NB4 (cell line): ENCODE results near the gene CDKL4.
"Not testable (repeated sequence)": the region's sequence is repeated elsewhere in the genome, so short reads cannot be mapped to it uniquely, and the experiment has no call there.

ENCODE experiments used
- DNase-seq: peaks from one replicate; pipeline ENCODE4 v3.0.0; 2010; ENCODE audit warnings: low read depth
- H3K4me3 ChIP-seq: one replicate; pipeline ENCODE4 v1.5.1; 2011; ENCODE audit warnings: mild to moderate bottlenecking, low read depth, low read length, moderate library complexity
- MYC ChIP-seq: IDR thresholded peaks from 2 replicates; pipeline ENCODE4 v1.6.1; 2011; ENCODE audit warnings: low read depth, low read length
- POLR2A ChIP-seq: IDR thresholded peaks from 2 replicates; pipeline ENCODE4 v1.6.1; 2011; ENCODE audit warnings: mild to moderate bottlenecking; ENCODE audit not compliant: insufficient read length; ENCODE audit errors: extremely low read depth
- TF ChIP-seq, protein P1 (sequence below): IDR thresholded peaks from 2 replicates; pipeline ENCODE4 v1.6.1; 2011; ENCODE audit warnings: low read depth, low read length
- TF ChIP-seq, protein P2 (sequence below): IDR thresholded peaks from one replicate; pipeline ENCODE4 v1.5.1; 2012; ENCODE audit warnings: low read depth, low read length

The CDKL4 gene

DNA sequence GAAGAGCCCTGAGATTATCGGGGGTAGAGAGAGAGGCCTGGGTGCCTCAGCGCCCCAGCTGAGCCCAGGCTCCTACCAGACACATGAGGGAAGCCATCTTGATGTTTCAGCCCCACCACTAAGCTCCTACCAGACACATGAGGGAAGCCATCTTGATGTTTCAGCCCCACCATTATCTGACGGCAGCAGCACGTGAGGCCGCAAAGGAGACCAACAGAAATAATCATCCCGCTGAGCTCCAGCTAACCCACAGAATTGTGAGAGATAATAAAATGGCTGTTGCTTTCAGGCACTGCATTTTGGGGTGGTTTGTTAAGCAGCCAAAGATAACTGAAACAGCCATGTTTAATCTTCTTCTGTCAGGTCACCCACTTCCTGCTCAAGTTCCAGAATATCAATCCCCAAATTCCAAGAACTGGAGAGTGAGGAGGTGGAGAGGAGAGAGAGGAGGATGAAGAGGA lies 93.6 kb downstream of the CDKL4 start:
- TF ChIP-seq, protein P1, sequence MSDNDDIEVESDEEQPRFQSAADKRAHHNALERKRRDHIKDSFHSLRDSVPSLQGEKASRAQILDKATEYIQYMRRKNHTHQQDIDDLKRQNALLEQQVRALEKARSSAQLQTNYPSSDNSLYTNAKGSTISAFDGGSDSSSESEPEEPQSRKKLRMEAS = no peak
- H3K4me3 ChIP-seq = no peak overlapping the region
- no peak for DNase-seq

DNA sequence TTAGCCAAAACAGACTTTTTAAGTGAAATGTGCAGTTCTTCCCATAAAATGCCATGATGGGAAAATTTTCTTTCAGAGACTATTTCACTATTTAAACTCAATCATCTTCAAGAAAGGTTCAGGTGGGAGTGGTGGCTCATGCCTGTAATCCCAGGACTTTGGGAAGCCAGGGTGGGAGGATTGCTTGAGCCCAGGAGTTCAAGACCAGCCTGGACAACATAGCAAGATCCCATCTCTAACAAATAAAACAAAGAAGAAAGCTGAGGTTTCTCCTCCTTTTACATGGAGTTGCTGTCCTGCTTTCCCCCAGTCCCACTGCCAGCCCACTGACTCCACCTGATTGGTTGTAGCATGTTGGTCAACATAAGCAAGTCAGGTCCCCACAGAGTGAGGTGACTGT lies 97.1 kb downstream of the CDKL4 start:
- TF ChIP-seq, protein P2, sequence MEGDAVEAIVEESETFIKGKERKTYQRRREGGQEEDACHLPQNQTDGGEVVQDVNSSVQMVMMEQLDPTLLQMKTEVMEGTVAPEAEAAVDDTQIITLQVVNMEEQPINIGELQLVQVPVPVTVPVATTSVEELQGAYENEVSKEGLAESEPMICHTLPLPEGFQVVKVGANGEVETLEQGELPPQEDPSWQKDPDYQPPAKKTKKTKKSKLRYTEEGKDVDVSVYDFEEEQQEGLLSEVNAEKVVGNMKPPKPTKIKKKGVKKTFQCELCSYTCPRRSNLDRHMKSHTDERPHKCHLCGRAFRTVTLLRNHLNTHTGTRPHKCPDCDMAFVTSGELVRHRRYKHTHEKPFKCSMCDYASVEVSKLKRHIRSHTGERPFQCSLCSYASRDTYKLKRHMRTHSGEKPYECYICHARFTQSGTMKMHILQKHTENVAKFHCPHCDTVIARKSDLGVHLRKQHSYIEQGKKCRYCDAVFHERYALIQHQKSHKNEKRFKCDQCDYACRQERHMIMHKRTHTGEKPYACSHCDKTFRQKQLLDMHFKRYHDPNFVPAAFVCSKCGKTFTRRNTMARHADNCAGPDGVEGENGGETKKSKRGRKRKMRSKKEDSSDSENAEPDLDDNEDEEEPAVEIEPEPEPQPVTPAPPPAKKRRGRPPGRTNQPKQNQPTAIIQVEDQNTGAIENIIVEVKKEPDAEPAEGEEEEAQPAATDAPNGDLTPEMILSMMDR = no peak
- TF ChIP-seq, protein P1 = no peak
- TF ChIP-seq MYC (no peak), POLR2A (no peak)
- no peak for DNase-seq

DNA sequence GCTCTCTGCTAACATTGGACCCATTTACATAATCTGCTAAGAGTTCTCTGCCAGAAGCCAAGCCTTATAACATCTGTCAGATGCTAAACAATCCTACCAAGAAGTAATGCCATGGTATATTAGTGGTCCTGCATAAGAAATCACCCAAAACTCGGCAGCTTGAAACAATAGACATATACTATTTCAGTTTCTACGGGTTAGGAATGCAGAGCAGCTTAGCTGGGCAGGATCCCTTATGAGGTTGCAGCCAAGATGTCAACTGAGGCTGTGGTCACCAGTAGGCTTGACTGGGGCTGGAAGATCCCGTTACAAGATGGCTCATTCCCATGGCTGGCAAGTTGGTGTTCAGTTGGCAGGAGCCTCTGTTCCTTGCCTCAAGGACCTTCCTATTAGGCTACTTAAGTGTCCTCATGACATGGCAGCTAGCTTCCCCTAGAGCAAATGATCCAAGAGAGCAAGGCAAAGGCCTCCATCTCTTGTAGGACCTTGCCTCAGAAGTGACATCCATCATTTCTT lies 97.8 kb downstream of the CDKL4 start:
- TF ChIP-seq POLR2A (no peak), MYC (no peak)
- TF ChIP-seq, protein P1 = no peak
- TF ChIP-seq, protein P2 = no peak
- no peak for DNase-seq
- no peak overlapping the region for H3K4me3 ChIP-seq

More for the DNA sequence above, 97.1 kb downstream of the CDKL4 start:
- no peak overlapping the region for H3K4me3 ChIP-seq

DNA sequence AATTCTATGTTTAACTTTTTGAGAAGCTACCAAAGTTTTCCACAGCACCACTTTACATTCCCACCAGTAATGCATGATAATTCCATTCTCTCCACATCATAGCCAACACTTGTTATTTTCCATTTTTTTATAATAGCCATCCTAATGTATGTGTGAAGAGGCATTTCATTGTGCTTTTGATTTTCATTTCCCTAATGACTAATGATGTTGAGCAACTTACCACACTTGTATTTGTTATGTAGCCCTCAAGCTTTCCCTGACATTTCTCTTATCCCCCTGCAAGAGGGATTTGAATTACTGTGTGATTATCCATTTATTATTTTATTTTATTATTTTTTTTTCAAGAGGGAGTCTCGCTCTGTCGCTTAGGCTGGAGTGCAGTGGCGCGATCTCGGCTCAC lies 99.4 kb downstream of the CDKL4 start:
- TF ChIP-seq MYC = no peak
- TF ChIP-seq, protein P1 = no peak
- no peak overlapping the region for H3K4me3 ChIP-seq
- peak; percentile 28 for DNase-seq

DNA sequence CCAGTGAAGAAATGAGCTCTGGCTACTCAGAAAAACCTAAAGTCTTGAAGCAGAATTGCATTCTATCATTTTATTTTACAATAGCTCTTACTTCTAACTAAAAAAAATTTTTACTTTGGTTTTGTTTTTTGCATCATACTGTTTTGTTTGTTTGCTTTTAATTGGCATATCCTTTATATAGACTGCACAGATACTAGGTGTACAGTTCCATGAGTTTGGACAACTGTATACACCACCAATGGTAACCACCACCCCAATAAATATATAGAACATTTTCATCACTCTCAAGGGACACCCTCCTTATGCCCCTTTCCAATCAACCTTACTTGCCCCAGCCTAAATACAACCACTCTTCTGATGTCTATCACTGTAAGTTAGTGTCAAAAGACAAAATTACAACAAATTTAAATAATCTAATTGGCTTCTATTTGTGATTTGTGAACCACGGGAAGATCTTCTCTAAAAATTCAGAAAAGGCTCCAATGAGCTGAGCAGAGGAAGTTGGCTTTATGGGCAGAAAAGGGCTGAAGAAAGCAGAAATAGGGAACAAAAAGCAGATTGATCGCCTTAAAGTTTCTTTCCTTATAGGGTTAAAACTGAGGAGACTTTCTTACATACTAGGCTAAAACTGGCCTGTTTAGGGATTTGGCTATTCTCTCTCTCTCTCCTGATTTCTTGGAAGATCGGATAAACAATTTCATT lies 100.7 kb downstream of the CDKL4 start:
- no peak overlapping the region for H3K4me3 ChIP-seq
- DNase-seq = peak; percentile 23
- TF ChIP-seq, protein P1 = no peak
- TF ChIP-seq POLR2A (no peak), MYC (no peak)
- TF ChIP-seq, protein P2 = no peak

DNA sequence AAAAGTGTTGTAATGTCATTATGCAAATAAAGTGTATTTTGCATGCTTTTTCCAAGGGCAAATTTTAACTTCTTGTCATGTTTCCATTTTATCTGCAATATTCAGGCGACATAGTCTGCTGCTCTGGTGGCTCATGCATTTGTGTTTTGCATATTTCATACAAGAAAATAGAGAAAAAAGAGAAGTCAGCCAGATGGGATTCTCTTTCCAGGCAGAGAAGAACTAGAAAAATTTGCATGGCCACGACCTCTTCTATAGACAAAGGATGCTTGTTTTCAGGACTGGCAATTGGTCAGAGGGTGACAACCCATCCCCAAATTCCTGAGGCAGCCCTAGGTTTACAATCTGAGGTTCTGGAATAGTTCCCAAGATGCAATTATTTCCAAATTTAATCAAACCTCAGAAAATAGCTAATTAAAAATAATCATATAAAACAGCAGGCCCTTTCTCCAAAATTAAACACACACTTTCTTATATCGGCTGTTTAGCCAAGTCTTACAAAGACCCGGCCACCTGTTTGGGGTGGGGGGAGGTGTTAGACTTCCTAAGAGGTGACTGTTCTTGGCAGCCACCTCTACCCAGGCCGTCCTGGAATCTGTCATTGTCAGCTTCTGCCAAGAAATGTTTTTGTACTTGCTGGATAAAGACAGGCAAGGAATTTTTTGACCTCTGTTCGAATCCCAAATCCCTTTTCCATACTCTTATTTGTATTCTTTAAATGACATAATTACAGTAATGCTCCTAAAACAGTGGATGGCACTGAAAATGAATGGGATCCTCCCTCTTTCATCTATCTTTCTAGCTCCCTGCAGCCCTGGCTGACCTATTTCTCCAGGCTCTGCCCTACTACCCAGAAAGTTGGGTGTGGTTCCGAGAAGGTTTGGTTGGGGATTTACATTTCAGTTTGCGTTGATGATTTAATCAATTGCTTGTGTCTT lies 102.2 kb downstream of the CDKL4 start:
- no peak for TF ChIP-seq MYC
- TF ChIP-seq, protein P1 = no peak
- TF ChIP-seq, protein P2 = no peak
- TF ChIP-seq POLR2A = no peak
- peak; percentile 15 for DNase-seq
- no peak overlapping the region for H3K4me3 ChIP-seq

DNA sequence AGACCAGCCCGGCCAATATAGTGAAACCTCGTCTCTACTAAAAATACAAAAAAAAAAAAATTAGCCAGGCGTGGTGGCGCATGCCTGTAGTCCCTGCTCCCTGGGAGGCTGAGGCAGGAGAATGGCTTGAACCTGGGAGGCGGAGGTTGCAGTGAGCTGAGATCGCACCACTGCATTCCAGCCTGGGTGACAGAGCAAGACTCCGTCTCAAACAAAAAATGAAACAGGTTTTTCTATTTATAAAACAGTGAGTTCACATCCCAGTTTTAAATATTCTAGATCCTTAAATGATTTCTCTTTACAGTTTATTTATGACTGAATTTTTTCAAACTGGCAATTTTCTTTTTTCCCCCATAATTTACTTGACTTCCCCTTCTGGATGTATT lies 102.8 kb downstream of the CDKL4 start:
- DNase-seq, H3K4me3 ChIP-seq: not testable (repeated sequence)
